ENCODE results near the gene POLR3H.

The POLR3H gene

GRCh38 chr22:41537203-41537602 is 7.1 kb downstream of the POLR3H start:
- H2AFZ ChIP-seq (ENCODE audit: low read length, unreplicated experiment): no peak overlapping the region
- no peak overlapping the region for H3K27ac ChIP-seq (ENCODE audit: low read depth, low read length)
- H3K4me1 ChIP-seq (ENCODE audit: control insufficient read depth, insufficient read depth, low read length, unreplicated experiment): no peaks in the 10 kb centered on the region
- no peak overlapping the region for H3K4me3 ChIP-seq (ENCODE audit: low read depth, low read length)
- no peaks in the 10 kb centered on the region for H3K27me3 ChIP-seq (ENCODE audit: insufficient read depth, low read length)
- no peaks in the 10 kb centered on the region for H3K36me3 ChIP-seq (ENCODE audit: insufficient read depth, low read length)
- H3K79me2 ChIP-seq (ENCODE audit: control insufficient read depth, insufficient read depth, low read length, unreplicated experiment): peaks cover 20% of the 10 kb centered on the region

GRCh38 chr22:41535244-41535643 is 9.0 kb downstream of the POLR3H start:
- no peaks in the 10 kb centered on the region for H3K4me1 ChIP-seq (ENCODE audit: control insufficient read depth, insufficient read depth, low read length, unreplicated experiment)
- H3K27ac ChIP-seq (ENCODE audit: low read depth, low read length): no peak overlapping the region
- H2AFZ ChIP-seq (ENCODE audit: low read length, unreplicated experiment): no peak overlapping the region
- peaks cover 5% of the 10 kb centered on the region for H3K79me2 ChIP-seq (ENCODE audit: control insufficient read depth, insufficient read depth, low read length, unreplicated experiment)
- H3K36me3 ChIP-seq (ENCODE audit: insufficient read depth, low read length): no peaks in the 10 kb centered on the region
- H3K27me3 ChIP-seq (ENCODE audit: insufficient read depth, low read length): no peaks in the 10 kb centered on the region
- H3K4me3 ChIP-seq (ENCODE audit: low read depth, low read length): no peak overlapping the region

DNA sequence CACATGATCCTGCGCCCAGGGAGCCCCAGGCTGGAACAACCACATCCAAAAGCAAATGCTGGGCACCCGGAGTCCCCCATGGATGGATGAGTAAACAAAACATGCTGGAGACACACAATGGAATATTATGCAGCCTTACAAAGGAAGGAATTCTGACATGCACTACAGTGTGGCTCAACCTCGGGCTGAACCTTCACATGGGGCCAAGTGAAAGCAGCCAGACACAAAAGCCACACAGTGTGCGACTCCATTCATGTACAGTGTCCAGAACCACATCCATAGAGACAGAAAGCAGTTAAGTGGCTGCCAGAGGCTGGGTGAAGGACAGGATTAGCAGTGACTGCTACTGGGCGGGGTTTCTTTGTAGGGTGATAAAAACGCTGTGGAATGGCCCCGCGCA is 10.1 kb downstream of the POLR3H start:
- H3K79me2 ChIP-seq (ENCODE audit: control insufficient read depth, insufficient read depth, low read length, unreplicated experiment): no peaks in the 10 kb centered on the region
- no peak overlapping the region for H3K27ac ChIP-seq (ENCODE audit: low read depth, low read length)
- H3K36me3 ChIP-seq (ENCODE audit: insufficient read depth, low read length): no peaks in the 10 kb centered on the region
- H3K27me3 ChIP-seq (ENCODE audit: insufficient read depth, low read length): no peaks in the 10 kb centered on the region
- no peak overlapping the region for H2AFZ ChIP-seq (ENCODE audit: low read length, unreplicated experiment)
- H3K4me3 ChIP-seq (ENCODE audit: low read depth, low read length): no peak overlapping the region
- H3K4me1 ChIP-seq (ENCODE audit: control insufficient read depth, insufficient read depth, low read length, unreplicated experiment): no peaks in the 10 kb centered on the region

- Histone ChIP-seq H3K79me2 (ENCODE audit: control insufficient read depth, insufficient read depth, low read length, unreplicated experiment) (no peaks in the 10 kb centered on the region), H3K27ac (ENCODE audit: low read depth, low read length) (no peak overlapping the region), H3K36me3 (ENCODE audit: insufficient read depth, low read length) (no peaks in the 10 kb centered on the region), H3K27me3 (ENCODE audit: insufficient read depth, low read length) (no peaks in the 10 kb centered on the region), H3K4me3 (ENCODE audit: low read depth, low read length) (no peak overlapping the region), H2AFZ (ENCODE audit: low read length, unreplicated experiment) (no peak overlapping the region), H3K4me1 (ENCODE audit: control insufficient read depth, insufficient read depth, low read length, unreplicated experiment) (no peaks in the 10 kb centered on the region)
Observed at GRCh38 chr22:41532908-41533825, 11.1 kb downstream of the POLR3H start.

DNA sequence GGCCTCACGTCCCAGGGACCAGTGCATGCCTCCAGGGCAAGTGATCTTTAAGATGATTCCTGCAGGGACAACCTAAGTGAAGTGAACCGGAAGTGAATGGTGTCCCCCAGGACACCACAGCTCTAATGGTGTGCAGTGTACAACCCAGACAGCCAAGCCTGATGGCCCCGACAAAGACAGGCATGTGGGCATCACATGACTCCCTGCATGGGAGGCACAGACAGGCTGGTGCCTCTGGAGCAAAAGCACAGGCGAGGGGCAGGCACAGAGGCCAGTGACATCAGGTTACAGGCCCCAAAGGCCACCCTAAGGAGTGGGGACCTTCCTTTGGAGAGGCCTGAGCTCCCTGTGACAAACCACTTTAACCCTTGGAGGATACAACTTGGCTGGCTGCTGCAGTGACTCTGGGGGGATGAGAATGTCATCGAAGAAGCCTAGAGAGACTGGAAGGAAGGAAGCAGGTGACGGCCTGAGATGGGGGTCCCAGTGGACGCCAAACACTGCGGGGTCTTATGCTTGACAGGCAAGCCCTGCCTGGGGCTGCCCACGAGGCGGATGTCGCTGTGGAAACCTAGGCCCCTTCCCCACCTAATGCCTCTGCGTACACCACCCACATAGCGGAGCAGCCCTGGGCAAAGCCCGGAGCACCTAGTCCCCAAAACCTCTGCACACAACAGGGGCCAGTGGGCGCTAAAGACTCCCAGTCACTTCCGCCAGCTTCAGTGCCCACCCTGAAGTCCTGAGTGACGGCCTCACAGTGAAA is 12.4 kb downstream of the POLR3H start:
- H3K4me1 ChIP-seq (ENCODE audit: control insufficient read depth, insufficient read depth, low read length, unreplicated experiment): no peaks in the 10 kb centered on the region
- no peaks in the 10 kb centered on the region for H3K79me2 ChIP-seq (ENCODE audit: control insufficient read depth, insufficient read depth, low read length, unreplicated experiment)
- no peaks in the 10 kb centered on the region for H3K36me3 ChIP-seq (ENCODE audit: insufficient read depth, low read length)
- H2AFZ ChIP-seq (ENCODE audit: low read length, unreplicated experiment): no peak overlapping the region
- H3K27ac ChIP-seq (ENCODE audit: low read depth, low read length): no peak overlapping the region
- H3K4me3 ChIP-seq (ENCODE audit: low read depth, low read length): no peak overlapping the region
- no peaks in the 10 kb centered on the region for H3K27me3 ChIP-seq (ENCODE audit: insufficient read depth, low read length)

DNA sequence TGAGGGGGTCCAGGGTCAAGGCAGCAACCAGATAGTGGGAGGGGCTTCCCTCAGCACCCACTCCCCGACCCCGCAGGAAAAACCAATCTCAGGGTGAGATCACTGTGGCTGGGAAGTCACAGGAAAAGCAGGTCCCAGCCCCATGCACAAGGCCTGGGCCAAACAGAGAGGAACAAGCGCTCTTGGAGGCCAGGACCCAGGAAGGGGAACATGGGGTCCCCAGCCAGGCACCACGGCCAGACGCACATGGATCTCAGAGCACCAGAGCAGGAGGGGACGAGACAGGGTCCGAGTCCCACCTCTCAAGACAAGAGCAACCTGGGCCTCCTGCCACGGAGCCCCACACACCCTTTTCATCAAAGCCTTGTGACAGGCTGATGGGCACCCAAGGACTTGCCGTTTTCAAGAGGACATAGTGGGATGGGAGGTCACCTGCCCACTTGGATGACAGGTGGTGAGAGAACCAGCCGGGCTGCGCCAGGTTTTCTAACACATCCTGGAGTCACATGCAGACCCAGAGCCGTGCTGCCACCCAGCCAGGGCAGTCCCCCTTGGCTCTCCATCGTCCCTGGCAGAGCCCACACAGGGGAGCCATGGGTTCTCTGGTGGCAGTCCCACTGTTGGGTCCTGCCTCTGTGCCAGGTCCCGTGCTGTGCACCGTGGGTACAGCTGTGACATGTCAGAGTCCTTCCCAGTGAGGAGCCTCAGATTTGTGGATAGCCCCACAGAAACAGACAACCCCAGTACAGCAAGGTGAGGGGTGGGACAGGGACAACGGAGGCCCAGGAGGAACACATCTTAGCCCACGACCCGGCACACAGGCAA is 13.2 kb downstream of the POLR3H start:
- Histone ChIP-seq H2AFZ (ENCODE audit: low read length, unreplicated experiment) (no peak overlapping the region), H3K4me3 (ENCODE audit: low read depth, low read length) (no peak overlapping the region), H3K36me3 (ENCODE audit: insufficient read depth, low read length) (no peaks in the 10 kb centered on the region), H3K27me3 (ENCODE audit: insufficient read depth, low read length) (no peaks in the 10 kb centered on the region), H3K27ac (ENCODE audit: low read depth, low read length) (no peak overlapping the region), H3K79me2 (ENCODE audit: control insufficient read depth, insufficient read depth, low read length, unreplicated experiment) (no peaks in the 10 kb centered on the region), H3K4me1 (ENCODE audit: control insufficient read depth, insufficient read depth, low read length, unreplicated experiment) (no peaks in the 10 kb centered on the region)

- H3K36me3 ChIP-seq (ENCODE audit: insufficient read depth, low read length): no peaks in the 10 kb centered on the region
Observed at GRCh38 chr22:41528938-41529561, 15.2 kb downstream of the POLR3H start.

GRCh38 chr22:41528132-41528766 is 16.0 kb downstream of the POLR3H start:
- no peak overlapping the region for H3K27ac ChIP-seq (ENCODE audit: low read depth, low read length)
- peaks cover 2% of the 10 kb centered on the region for H3K4me1 ChIP-seq (ENCODE audit: control insufficient read depth, insufficient read depth, low read length, unreplicated experiment)
- no peaks in the 10 kb centered on the region for H3K27me3 ChIP-seq (ENCODE audit: insufficient read depth, low read length)
- H2AFZ ChIP-seq (ENCODE audit: low read length, unreplicated experiment): no peak overlapping the region
- no peaks in the 10 kb centered on the region for H3K36me3 ChIP-seq (ENCODE audit: insufficient read depth, low read length)
- no peak overlapping the region for H3K4me3 ChIP-seq (ENCODE audit: low read depth, low read length)
- no peaks in the 10 kb centered on the region for H3K79me2 ChIP-seq (ENCODE audit: control insufficient read depth, insufficient read depth, low read length, unreplicated experiment)

More at GRCh38 chr22:41528938-41529561, 15.2 kb downstream of the POLR3H start:
- Histone ChIP-seq H3K27ac (ENCODE audit: low read depth, low read length) (no peak overlapping the region), H2AFZ (ENCODE audit: low read length, unreplicated experiment) (no peak overlapping the region), H3K79me2 (ENCODE audit: control insufficient read depth, insufficient read depth, low read length, unreplicated experiment) (no peaks in the 10 kb centered on the region), H3K4me3 (ENCODE audit: low read depth, low read length) (no peak overlapping the region), H3K4me1 (ENCODE audit: control insufficient read depth, insufficient read depth, low read length, unreplicated experiment) (no peaks in the 10 kb centered on the region), H3K27me3 (ENCODE audit: insufficient read depth, low read length) (no peaks in the 10 kb centered on the region)

GRCh38 chr22:41526830-41527799 is 17.2 kb downstream of the POLR3H start:
- Histone ChIP-seq H3K36me3 (ENCODE audit: insufficient read depth, low read length) (no peaks in the 10 kb centered on the region), H2AFZ (ENCODE audit: low read length, unreplicated experiment) (no peak overlapping the region), H3K27ac (ENCODE audit: low read depth, low read length) (no peak overlapping the region), H3K27me3 (ENCODE audit: insufficient read depth, low read length) (no peaks in the 10 kb centered on the region), H3K4me1 (ENCODE audit: control insufficient read depth, insufficient read depth, low read length, unreplicated experiment) (peaks cover 2% of the 10 kb centered on the region), H3K4me3 (ENCODE audit: low read depth, low read length) (no peak overlapping the region), H3K79me2 (ENCODE audit: control insufficient read depth, insufficient read depth, low read length, unreplicated experiment) (no peaks in the 10 kb centered on the region)

All from ACC112 (cell line).